Ovary (tissue), 3 donors: ENCODE results near the gene RPL5.

Experiments used
- CTCF ChIP-seq, 3 donors: fragments of 450-650 bp in 2 of 3; fragments of 200-600 bp in 1 of 3; IDR thresholded peaks; one replicate each; pipeline versions ENCODE4 v1.5.1 to v1.8.0; 2016 to 2022; ENCODE audit warnings: antibody characterized with exemption in 3 of 3, mild to moderate bottlenecking in 1 of 3
- EP300 ChIP-seq: sonication (generic); formaldehyde crosslinking; IDR thresholded peaks from one replicate; pipeline ENCODE4 v1.6.1; 2017; ENCODE audit warnings: antibody characterized with exemption
- donor health status: DM: no; HTN: no; CAD: no.

GRCh38 chr1:92840600-92840999 lies 8.8 kb downstream of the RPL5 start:
- TF ChIP-seq CTCF (IDR thresholded peaks at IDR 0.05) (no peak), EP300 (no peak)
